H1 (cell line): Measurements from ENCODE around the gene AAGAB. TPM values are rescaled to one million over a fixed set of nuclear protein-coding genes. Genes with fewer than 3 reads are reported as not detected.

Experiments used
- CTCF ChIA-PET: fragments of 300-600 bp; sonication (Branson Sonifier 250); formaldehyde crosslinking; loops from one replicate; lab custom pipeline; 2021; ENCODE audit not compliant: partially characterized antibody; lab: Charles Lee
- POLR2A ChIA-PET: fragments of 300-600 bp; sonication (Branson Sonifier 250); formaldehyde crosslinking; loops from one replicate; lab custom pipeline; 2021; ENCODE audit warnings: inconsistent platforms; ENCODE audit not compliant: partially characterized antibody; lab: Charles Lee
- DNase-seq, 2 experiments: peaks; one replicate each; pipeline versions ENCODE4 v3.0.0 to v3.0.0-alpha.2; 2010 to 2022; ENCODE audit warnings: low spot score in 2 of 2, low read depth in 1 of 2, mixed read lengths in 1 of 2
- FAIRE-seq: peaks from 2 replicates; lab custom pipeline; 2011; peaks lifted over from hg19 to GRCh38; lab: Jason Lieb, UNC
- H2AFZ ChIP-seq: 2 replicates; pipeline ENCODE4 v1.8.1; 2012; ENCODE audit warnings: low read length, inconsistent platforms
- H2AK5ac ChIP-seq: 2 replicates; pipeline ENCODE4 v1.6.1; 2013; ENCODE audit warnings: low read depth, low read length
- H2BK120ac ChIP-seq: replicated peaks from 2 replicates; pipeline ENCODE3; 2013; ENCODE audit warnings: low read depth, low read length, inconsistent platforms
- H2BK12ac ChIP-seq: 2 replicates; pipeline ENCODE4 v1.6.1; 2013; ENCODE audit warnings: low read depth, low read length
- H2BK15ac ChIP-seq: 2 replicates; pipeline ENCODE4 v1.6.1; 2013; ENCODE audit warnings: low read length
- H2BK20ac ChIP-seq: 2 replicates; pipeline ENCODE4 v1.6.1; 2013; ENCODE audit warnings: low read length
- H2BK5ac ChIP-seq: 2 replicates; pipeline ENCODE4 v1.6.1; 2013; ENCODE audit warnings: low read depth, low read length
- H3K14ac ChIP-seq: 2 replicates; pipeline ENCODE4 v1.6.1; 2013; ENCODE audit warnings: inconsistent platforms; ENCODE audit not compliant: insufficient read length
- H3K18ac ChIP-seq: 2 replicates; pipeline ENCODE4 v1.6.1; 2013; ENCODE audit warnings: low read length; ENCODE audit errors: extremely low read depth
- H3K23ac ChIP-seq: 2 replicates; pipeline ENCODE4 v1.6.1; 2013; ENCODE audit warnings: inconsistent platforms; ENCODE audit not compliant: insufficient read length
- H3K23me2 ChIP-seq: 2 replicates; pipeline ENCODE4 v1.6.1; 2013; ENCODE audit warnings: low read depth, low read length
- H3K27ac ChIP-seq: 2 replicates; pipeline ENCODE4 v1.6.1; 2011; ENCODE audit warnings: low read depth, low read length, inconsistent platforms
- H3K27me3 ChIP-seq, 4 experiments: replicated peaks in 1 of 4; 1 replicate in 1 of 4; 2 replicates in 3 of 4; pipeline versions ENCODE4 v1.6.1 to v1.8.1; 2011 to 2013; ENCODE audit warnings: low read length in 3 of 4, mild to moderate bottlenecking in 3 of 4, inconsistent platforms in 2 of 4, mixed read lengths in 2 of 4, moderate library complexity in 1 of 4; ENCODE audit not compliant: control insufficient read depth in 3 of 4, insufficient read depth in 3 of 4; ENCODE audit errors: extremely low read depth in 1 of 4
- H3K36me3 ChIP-seq, 4 experiments: 2 replicates each; pipeline versions ENCODE4 v1.6.1 to v1.8.1; 2011 to 2013; ENCODE audit warnings: mild to moderate bottlenecking in 4 of 4, low read length in 3 of 4, moderate library complexity in 2 of 4, control low read depth in 1 of 4, inconsistent platforms in 1 of 4; ENCODE audit not compliant: insufficient read depth in 4 of 4, control insufficient read depth in 2 of 4
- H3K4ac ChIP-seq: replicated peaks from 2 replicates; pipeline ENCODE3; 2013; ENCODE audit warnings: low read length, low read depth, mixed read lengths, inconsistent platforms; ENCODE audit not compliant: insufficient read length
- H3K4me1 ChIP-seq, 4 experiments: replicated peaks in 1 of 4; 1 replicate in 1 of 4; 2 replicates in 3 of 4; pipeline versions ENCODE4 v1.6.1 to v1.8.1; 2011 to 2013; ENCODE audit warnings: low read length in 3 of 4, inconsistent platforms in 2 of 4, mixed read lengths in 1 of 4; ENCODE audit not compliant: insufficient read depth in 4 of 4, control insufficient read depth in 3 of 4
- H3K4me2 ChIP-seq, 2 experiments: 2 replicates each; pipeline versions ENCODE4 v1.6.1 to v1.8.1; 2011 to 2013; ENCODE audit warnings: low read depth in 2 of 2, low read length in 2 of 2, control low read depth in 1 of 2, inconsistent platforms in 1 of 2, mild to moderate bottlenecking in 1 of 2; ENCODE audit not compliant: insufficient read depth in 1 of 2
- H3K4me3 ChIP-seq, 4 experiments: fragments of 200-600, 300-600 bp in 1 of 4; sonication (generic), shearing (Covaris generic), sonication (Bioruptor Twin) in 1 of 4; 2 replicates each; pipeline versions ENCODE4 v1.5.1 to v1.8.1; 2011 to 2016; ENCODE audit warnings: low read length in 4 of 4, low read depth in 3 of 4, control low read depth in 2 of 4, inconsistent platforms in 2 of 4, mild to moderate bottlenecking in 2 of 4, mixed read lengths in 1 of 4, moderate library complexity in 1 of 4; ENCODE audit not compliant: insufficient read depth in 2 of 4; ENCODE audit errors: extremely low read depth in 1 of 4
- H3K56ac ChIP-seq: replicated peaks from 2 replicates; pipeline ENCODE3; 2013; ENCODE audit warnings: low read depth, mild to moderate bottlenecking, mixed read lengths, low read length, inconsistent platforms; ENCODE audit not compliant: insufficient read length
- H3K79me1 ChIP-seq: 2 replicates; pipeline ENCODE4 v1.6.1; 2013; ENCODE audit warnings: low read depth, low read length, control low read depth
- H3K79me2 ChIP-seq, 2 experiments: 2 replicates each; pipeline versions ENCODE4 v1.6.1 to v1.8.1; 2012 to 2013; ENCODE audit warnings: low read length in 2 of 2, mild to moderate bottlenecking in 2 of 2, inconsistent platforms in 1 of 2; ENCODE audit not compliant: insufficient read depth in 2 of 2, control insufficient read depth in 1 of 2
- H3K9ac ChIP-seq, 4 experiments: replicated peaks in 1 of 4; 1 replicate in 1 of 4; 2 replicates in 3 of 4; pipeline versions ENCODE4 v1.6.1 to v1.8.1; 2011 to 2013; ENCODE audit warnings: low read depth in 3 of 4, low read length in 3 of 4, control low read depth in 2 of 4, mild to moderate bottlenecking in 2 of 4, moderate library complexity in 2 of 4, inconsistent platforms in 1 of 4; ENCODE audit errors: extremely low read depth in 1 of 4
- H3K9me3 ChIP-seq, 2 experiments: 2 replicates each; pipeline versions ENCODE4 v1.6.1 to v1.8.1; 2012 to 2013; ENCODE audit warnings: mild to moderate bottlenecking in 2 of 2, moderate library complexity in 2 of 2, control low read depth in 1 of 2, inconsistent platforms in 1 of 2, low read depth in 1 of 2, low read length in 1 of 2, mixed read lengths in 1 of 2; ENCODE audit not compliant: insufficient read depth in 2 of 2
- H4K20me1 ChIP-seq, 2 experiments: replicated peaks in 1 of 2; 2 replicates each; pipeline versions ENCODE3 to v1.8.1; 2011 to 2013; ENCODE audit warnings: inconsistent platforms in 2 of 2, low read length in 2 of 2, mild to moderate bottlenecking in 1 of 2; ENCODE audit not compliant: insufficient read depth in 2 of 2, control insufficient read depth in 1 of 2
- H4K5ac ChIP-seq: 2 replicates; pipeline ENCODE4 v1.6.1; 2013; ENCODE audit warnings: low read length, low read depth, mixed read lengths, inconsistent platforms; ENCODE audit not compliant: insufficient read length
- H4K8ac ChIP-seq: 2 replicates; pipeline ENCODE4 v1.8.0; 2013; ENCODE audit warnings: mild to moderate bottlenecking, moderate library complexity, low read length, inconsistent platforms; ENCODE audit not compliant: insufficient read depth; ENCODE audit errors: extremely low read depth
- H4K91ac ChIP-seq: replicated peaks from 2 replicates; pipeline ENCODE3; 2013; ENCODE audit warnings: low read length, mixed read lengths, inconsistent platforms; ENCODE audit not compliant: insufficient read length
- CREB1 ChIP-seq: IDR thresholded peaks from 2 replicates; pipeline ENCODE4 v1.6.1; 2012; ENCODE audit warnings: inconsistent platforms
- GTF2F1 ChIP-seq: IDR thresholded peaks from 2 replicates; pipeline ENCODE4 v1.6.1; 2012; ENCODE audit warnings: low read depth, low read length, improper control_type of control experiment, borderline replicate concordance
- JUND ChIP-seq: IDR thresholded peaks from 2 replicates; pipeline ENCODE4 v1.6.1; 2011; ENCODE audit warnings: mild to moderate bottlenecking, improper control_type of control experiment, low read length
- KDM4A ChIP-seq: IDR thresholded peaks from one replicate; pipeline ENCODE4 v1.7.1; 2012; ENCODE audit warnings: low read depth, mild to moderate bottlenecking, moderate library complexity, low read length, inconsistent platforms; ENCODE audit not compliant: severe bottlenecking
- SP1 ChIP-seq: IDR thresholded peaks from 2 replicates; pipeline ENCODE4 v1.6.1; 2011; ENCODE audit warnings: low read depth, low read length
- SRF ChIP-seq: IDR thresholded peaks from 2 replicates; pipeline ENCODE4 v1.6.1; 2011; ENCODE audit warnings: mild to moderate bottlenecking, low read depth, low read length, moderate library complexity
- TAF1 ChIP-seq: IDR thresholded peaks from 2 replicates; pipeline ENCODE4 v1.6.1; 2011; ENCODE audit warnings: mild to moderate bottlenecking, low read depth, low read length
- WGBS, 2 experiments: shearing (Covaris generic) in 1 of 2; methylation state at CpG; one replicate each; pipeline versions ENCODE4 v1.1.6 to v1.1.7; 2013 to 2015; ENCODE audit warnings: low lambda C conversion rate in 2 of 2, mixed read lengths in 2 of 2, inconsistent platforms in 1 of 2, low coverage in 1 of 2, missing lambda C conversion rate in 1 of 2; ENCODE audit not compliant: insufficient replicate concordance in 2 of 2, insufficient coverage in 1 of 2, insufficient read length in 1 of 2; ENCODE audit errors: extremely low coverage in 1 of 2, missing lambda C conversion rate in 1 of 2; 5-methylcytosine and 5-hydroxymethylcytosine counted together
- polyA plus RNA-seq, 7 experiments: library from polyadenylated mRNA; depleted of rRNA in 3 of 7; stranded (reverse) in 5 of 7; unstranded in 2 of 7; fragments of >200 nt in 5 of 7; fragments of 200-250 nt in 2 of 7; gene quantifications; 1 replicate in 5 of 7; 2 replicates in 1 of 7; 4 replicates in 1 of 7; pipeline versions ENCODE4 v1.2.1 to v1.2.3, GENCODE V29; 2011 to 2013; ENCODE audit warnings: missing spikeins in 2 of 7, mixed read lengths in 2 of 7
- total RNA-seq: library from RNA; stranded (reverse); fragmentation: NEBNext Ultra II Directional; extraction: Animal tissue kit (Norgen Biotek cat#: 25700); gene quantifications from 2 replicates; pipeline ENCODE4 v1.2.1, GENCODE V29; 2021
- TF ChIP-seq, protein P1 (sequence below): IDR thresholded peaks from 2 replicates; pipeline ENCODE4 v1.6.1; 2012; ENCODE audit warnings: low read length, inconsistent platforms

The AAGAB gene
- total and polyA plus RNA-seq, 2 of the 8 experiments (the other 6 are each of a cell fraction or from before 2014, with no cell fraction given): 20.1 to 45.9 TPM

GRCh38 chr15:67157521-67158252 lies 96.8 kb downstream of the AAGAB start:
- CTCF ChIA-PET: interaction anchor here (1.0 to 1.2 kb wide), 2 partner anchors 8 to 231 kb away, joined by 3 read pairs; no protein-coding TSS in a partner anchor
- no peak overlapping the region for H2AK5ac ChIP-seq

More at GRCh38 chr15:67157521-67158252, 96.8 kb downstream of the AAGAB start:
- Histone ChIP-seq H3K27me3 (no peaks in the 10 kb centered on the region), H2BK12ac (no peak overlapping the region), H3K23ac (no peak overlapping the region), H3K23me2 (peaks cover 2% of the 10 kb centered on the region; the same call in 1 of the 2 replicates), H2AFZ (no peak overlapping the region), H3K4ac (no peak overlapping the region), H2BK5ac (no peak overlapping the region; the same call in 1 of the 2 replicates), H2BK120ac (no peak overlapping the region), H3K4me1 (peaks cover 0 to 5% (median 4%) of the 10 kb centered on the region in 4 experiments; a peak in 4 of 7 replicates), H2BK15ac (0 out of 2 replicates have a peak overlapping the region, but pooled peaks have one; percentile 6), H2BK20ac (no peak overlapping the region), H4K91ac (peak overlapping the region; percentile 34), H4K5ac (no peak overlapping the region), H3K9me3 (no peaks in the 10 kb centered on the region), H3K9ac (no peak overlapping the region), H3K4me2 (no peak overlapping the region), H4K8ac (no peak overlapping the region), H3K27ac (no peak overlapping the region), H3K18ac (peak overlapping the region; percentile 40; the same call in 1 of the 2 replicates), H3K56ac (no peak overlapping the region), H3K79me1 (no peaks in the 10 kb centered on the region; the same call in none of the 2 replicates), H3K36me3 (no peaks in the 10 kb centered on the region), H3K4me3 (no peak overlapping the region), H3K14ac (no peak overlapping the region), H3K79me2 (no peaks in the 10 kb centered on the region), H4K20me1 (no peaks in the 10 kb centered on the region)
- WGBS, 2 experiments: 87% methylated on average over 8 of the region's 8 CpGs; no CpG with 5 or more reads in 1 of the 2 experiments
- POLR2A ChIA-PET: no interaction called here
- DNase-seq (no peak), FAIRE-seq (no peak)
- TF ChIP-seq SRF (no peak), SP1 (no peak), CREB1 (no peak), TAF1 (no peak), GTF2F1 (no peak), JUND (no peak), KDM4A (no peak)
- TF ChIP-seq, protein P1, sequence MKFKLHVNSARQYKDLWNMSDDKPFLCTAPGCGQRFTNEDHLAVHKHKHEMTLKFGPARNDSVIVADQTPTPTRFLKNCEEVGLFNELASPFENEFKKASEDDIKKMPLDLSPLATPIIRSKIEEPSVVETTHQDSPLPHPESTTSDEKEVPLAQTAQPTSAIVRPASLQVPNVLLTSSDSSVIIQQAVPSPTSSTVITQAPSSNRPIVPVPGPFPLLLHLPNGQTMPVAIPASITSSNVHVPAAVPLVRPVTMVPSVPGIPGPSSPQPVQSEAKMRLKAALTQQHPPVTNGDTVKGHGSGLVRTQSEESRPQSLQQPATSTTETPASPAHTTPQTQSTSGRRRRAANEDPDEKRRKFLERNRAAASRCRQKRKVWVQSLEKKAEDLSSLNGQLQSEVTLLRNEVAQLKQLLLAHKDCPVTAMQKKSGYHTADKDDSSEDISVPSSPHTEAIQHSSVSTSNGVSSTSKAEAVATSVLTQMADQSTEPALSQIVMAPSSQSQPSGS: no peak
